ENCODE measurements around the gene BTBD9.

GRCh38 chr6:38273325-38273724 lies 366.4 kb downstream of the BTBD9 start:
- TF ChIP-seq CTCF (IDR thresholded peaks at IDR 0.05) (no peak), POLR2A (IDR thresholded peaks at IDR 0.05) (no peak)
